Esophagus squamous epithelium (tissue), 5 donors: Measurements from ENCODE around the gene METTL1. TPM values are rescaled to one million over a fixed set of nuclear protein-coding genes. Genes with fewer than 3 reads are reported as not detected.
"Not testable (repeated sequence)": the region's sequence is repeated elsewhere in the genome, so short reads cannot be mapped to it uniquely, and the experiment has no call there.

ENCODE experiments used
- DNase-seq: peaks from one replicate; lab custom pipeline; 2025; lab: John Stamatoyannopoulos, UW
- H3K27ac ChIP-seq, 4 donors: fragments of 200-600 bp; sonication (generic); one replicate each; pipeline ENCODE4 v1.5.1; 2016 to 2019; ENCODE audit warnings: mild to moderate bottlenecking in 1 of 4
- H3K27me3 ChIP-seq, 4 donors: fragments of 200-600 bp; sonication (generic); 1 replicate in 3 of 4; 2 replicates in 1 of 4; pipeline versions ENCODE4 v1.5.1 to v1.6.0; 2017 to 2021; ENCODE audit warnings: antibody characterized with exemption in 1 of 4
- H3K36me3 ChIP-seq, 3 donors: fragments of 200-600 bp; sonication (generic); one replicate each; pipeline ENCODE4 v1.5.1; 2016 to 2019
- H3K4me1 ChIP-seq, 3 donors: fragments of 200-600 bp; sonication (generic); one replicate each; pipeline ENCODE4 v1.5.1; 2017 to 2019
- H3K4me3 ChIP-seq, 4 donors: fragments of 200-600 bp; sonication (generic); 1 replicate in 3 of 4; 2 replicates in 1 of 4; pipeline ENCODE4 v1.5.1; 2016 to 2019; ENCODE audit warnings: mild to moderate bottlenecking in 2 of 4, moderate library complexity in 1 of 4
- H3K9me3 ChIP-seq, 3 donors: fragments of 200-600 bp; sonication (generic); one replicate each; pipeline ENCODE4 v1.5.1; 2016 to 2019
- POLR2A ChIP-seq, 4 donors: fragments of 450-650 bp; IDR thresholded peaks; one replicate each; pipeline ENCODE4 v1.6.1; 2017; ENCODE audit warnings: antibody characterized with exemption in 4 of 4, mild to moderate bottlenecking in 4 of 4, moderate library complexity in 3 of 4
- WGBS, 2 donors: methylation state at CpG; one replicate each; pipeline ENCODE4 v1.1.5; 2018; 5-methylcytosine and 5-hydroxymethylcytosine counted together
- intact Hi-C: fragments of 100-400 bp; cut with DNase I; formaldehyde crosslinking; loops from one replicate; pipeline ENCODE4 v1.15.0; 2022
- total RNA-seq, 4 donors: library from RNA; depleted of rRNA; stranded (reverse); fragments of >200 nt; gene quantifications; one replicate each; pipeline ENCODE4 v1.1.0, GENCODE V29; 2016
- TF ChIP-seq, protein P1 (sequence below), 6 experiments: fragments of 450-650 bp in 4 of 6; fragments of 200-600 bp in 2 of 6; sonication (generic) in 2 of 6; IDR thresholded peaks; one replicate each; pipeline ENCODE4 v1.5.1; 2016 to 2019; ENCODE audit warnings: antibody characterized with exemption in 6 of 6, mild to moderate bottlenecking in 4 of 6, moderate library complexity in 4 of 6
- donor health status: DM: yes; HTN: yes; CAD: no.

METTL1 gene
- total RNA-seq, result 10 to 100 TPM in 3 of 4 donors, 1 to 10 TPM in 1; 6.7 to 16.8 (median 11.8) TPM

- peaks cover 12 to 31% (median 17%) of the 10 kb centered on the region in 3 donors for H3K4me1 ChIP-seq
- 1 to 5% methylated on average over 4 to 15 of the region's 28 CpGs for WGBS, 2 donors
Observed at GRCh38 chr12:57771873-57772428, at the start of gene METTL1. TSS of gene METTL1 (minus strand) at chr12:57772105. CDS start at chr12:57772083, 22 bp downstream.

DNA sequence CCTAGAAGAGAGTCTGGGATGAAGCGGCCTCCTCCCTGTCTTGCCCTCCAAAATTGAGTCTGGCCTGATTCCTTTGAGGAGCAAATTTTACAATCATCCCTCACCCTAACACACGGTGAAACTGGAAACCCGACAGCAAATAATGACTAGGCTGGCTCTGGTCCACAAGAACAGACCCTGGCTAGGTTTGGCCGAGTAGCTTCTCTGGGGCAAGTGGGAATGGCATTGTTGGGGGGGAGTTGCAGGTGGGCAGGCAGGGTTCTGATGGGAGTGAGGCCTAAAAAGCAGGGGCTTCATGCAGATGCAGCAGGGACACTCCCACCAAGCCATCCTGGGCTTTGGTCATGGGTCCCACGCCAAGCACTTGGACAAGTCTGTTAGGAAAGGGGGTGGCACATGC, 49.1 kb upstream of the METTL1 start:
- peak overlapping the region in 2 of 4 donors; percentile 9 to 17 for H3K27ac ChIP-seq
- intact Hi-C loops, DNase-seq, H3K9me3 ChIP-seq, H3K27me3 ChIP-seq, H3K4me3 ChIP-seq: not testable (repeated sequence)
- peaks cover 0 to 74% (median 13%) of the 10 kb centered on the region in 3 donors for H3K4me1 ChIP-seq
- WGBS, 2 donors, result 82% methylated on average over 3 of the region's 5 CpGs; no CpG with 5 or more reads in 1 of the 2 donors
- H3K36me3 ChIP-seq, result peaks cover 41 to 79% (median 41%) of the 10 kb centered on the region in 3 donors

More at GRCh38 chr12:57771873-57772428, at the start of gene METTL1:
- intact Hi-C loops, result no loop called here
- DNase-seq, result peak; percentile 67
- Histone ChIP-seq H3K4me3 (peak within 1 kb of the TSS; percentile 87 to 95 (median 88)), H3K9me3 (no peaks in the 10 kb centered on the region), H3K27me3 (peaks cover 0 to 5% (median 0%) of the 10 kb centered on the region in 4 donors), H3K36me3 (peaks cover 0 to 58% (median 5%) of the 10 kb centered on the region in 3 donors), H3K27ac (peak within 1 kb of the TSS; percentile 95 to 98 (median 96))
- peak in 3 of 4 donors; percentile 41 to 64 (median 55) for TF ChIP-seq POLR2A (IDR thresholded peaks at IDR 0.05)
- TF ChIP-seq, protein P1, sequence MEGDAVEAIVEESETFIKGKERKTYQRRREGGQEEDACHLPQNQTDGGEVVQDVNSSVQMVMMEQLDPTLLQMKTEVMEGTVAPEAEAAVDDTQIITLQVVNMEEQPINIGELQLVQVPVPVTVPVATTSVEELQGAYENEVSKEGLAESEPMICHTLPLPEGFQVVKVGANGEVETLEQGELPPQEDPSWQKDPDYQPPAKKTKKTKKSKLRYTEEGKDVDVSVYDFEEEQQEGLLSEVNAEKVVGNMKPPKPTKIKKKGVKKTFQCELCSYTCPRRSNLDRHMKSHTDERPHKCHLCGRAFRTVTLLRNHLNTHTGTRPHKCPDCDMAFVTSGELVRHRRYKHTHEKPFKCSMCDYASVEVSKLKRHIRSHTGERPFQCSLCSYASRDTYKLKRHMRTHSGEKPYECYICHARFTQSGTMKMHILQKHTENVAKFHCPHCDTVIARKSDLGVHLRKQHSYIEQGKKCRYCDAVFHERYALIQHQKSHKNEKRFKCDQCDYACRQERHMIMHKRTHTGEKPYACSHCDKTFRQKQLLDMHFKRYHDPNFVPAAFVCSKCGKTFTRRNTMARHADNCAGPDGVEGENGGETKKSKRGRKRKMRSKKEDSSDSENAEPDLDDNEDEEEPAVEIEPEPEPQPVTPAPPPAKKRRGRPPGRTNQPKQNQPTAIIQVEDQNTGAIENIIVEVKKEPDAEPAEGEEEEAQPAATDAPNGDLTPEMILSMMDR (IDR thresholded peaks at IDR 0.05), result peak in 1 of 6 experiments; percentile 50

DNA sequence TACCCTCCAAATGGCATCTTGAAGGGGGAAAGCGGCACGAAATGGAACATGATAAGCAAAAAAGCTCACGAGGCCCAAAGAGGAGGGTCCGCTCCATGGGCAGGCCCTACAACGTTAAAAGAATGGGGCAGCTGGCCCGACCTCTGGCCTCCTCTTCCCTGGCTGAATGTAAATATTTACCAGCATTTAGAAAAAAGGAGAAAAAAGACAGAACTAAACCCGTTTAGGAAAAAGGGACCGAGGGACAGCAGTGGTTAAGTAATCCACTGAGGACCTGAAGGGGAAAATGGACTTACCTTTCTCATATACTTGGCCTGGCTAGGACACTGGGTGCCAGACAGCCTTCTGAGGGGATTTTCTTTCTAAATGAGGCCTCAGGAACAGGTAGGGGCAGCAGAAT, 48.2 kb upstream of the METTL1 start:
- peaks cover 0 to 82% (median 13%) of the 10 kb centered on the region in 3 donors for H3K4me1 ChIP-seq
- not testable (repeated sequence) for H3K9me3 ChIP-seq

GRCh38 chr12:57817990-57818331, 46.1 kb upstream of the METTL1 start:
- peak overlapping the region in 2 of 4 donors; percentile 27 to 49 for H3K27ac ChIP-seq
- intact Hi-C loops, DNase-seq, H3K27me3 ChIP-seq, H3K9me3 ChIP-seq, H3K4me3 ChIP-seq: not testable (repeated sequence)
- peaks cover 0 to 74% (median 11%) of the 10 kb centered on the region in 3 donors for H3K4me1 ChIP-seq
- WGBS, 2 donors, result 93 to 100% methylated on average over 2 to 3 of the region's 3 CpGs
- peaks cover 11 to 51% (median 12%) of the 10 kb centered on the region in 3 donors for H3K36me3 ChIP-seq

More for the DNA sequence above, 48.2 kb upstream of the METTL1 start:
- H3K36me3 ChIP-seq, result peaks cover 32 to 70% (median 34%) of the 10 kb centered on the region in 3 donors
- H3K4me3 ChIP-seq, DNase-seq, H3K27me3 ChIP-seq, H3K27ac ChIP-seq, intact Hi-C loops: not testable (repeated sequence)
- WGBS, 2 donors, result 56 to 65% methylated on average over 8 of the region's 8 CpGs

GRCh38 chr12:57817261-57817989, 45.5 kb upstream of the METTL1 start:
- Histone ChIP-seq H3K27me3 (no peaks in the 10 kb centered on the region), H3K27ac (peak overlapping the region in 2 of 4 donors; percentile 27 to 49), H3K36me3 (peaks cover 5 to 51% (median 7%) of the 10 kb centered on the region in 3 donors), H3K4me3 (no peak overlapping the region), H3K9me3 (no peaks in the 10 kb centered on the region), H3K4me1 (peaks cover 0 to 69% (median 7%) of the 10 kb centered on the region in 3 donors)
- TF ChIP-seq, protein P1 (IDR thresholded peaks at IDR 0.05), result no peak
- TF ChIP-seq POLR2A (IDR thresholded peaks at IDR 0.05), result no peak
- no peak for DNase-seq
- WGBS, 2 donors, result 65 to 83% methylated on average over 6 to 7 of the region's 8 CpGs
- intact Hi-C loops, result no loop called here

DNA sequence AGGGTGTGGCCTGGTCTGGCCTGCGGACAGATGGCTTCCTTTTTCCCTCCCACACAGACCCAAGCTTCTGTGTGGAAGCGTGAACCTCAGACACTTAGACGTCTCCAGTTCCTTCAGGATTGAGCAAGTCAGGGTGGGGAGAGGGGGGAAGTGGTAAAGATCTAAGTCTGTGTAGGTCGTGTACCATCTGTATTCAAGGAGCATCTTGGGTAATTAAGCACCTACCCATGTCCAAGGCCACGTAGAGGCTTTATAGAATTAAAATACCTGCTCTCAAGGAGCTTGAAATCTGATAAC, 44.9 kb upstream of the METTL1 start:
- H3K27me3 ChIP-seq, result no peaks in the 10 kb centered on the region
- 38 to 43% methylated on average over 4 to 5 of the region's 5 CpGs for WGBS, 2 donors
- no peaks in the 10 kb centered on the region for H3K9me3 ChIP-seq
- peaks cover 0 to 51% (median under 1%) of the 10 kb centered on the region in 3 donors for H3K36me3 ChIP-seq
- peaks cover 0 to 64% (median 7%) of the 10 kb centered on the region in 3 donors for H3K4me1 ChIP-seq
- intact Hi-C loops, result no loop called here
- peak overlapping the region in 2 of 4 donors; percentile 27 to 49 for H3K27ac ChIP-seq
- no peak for DNase-seq
- no peak overlapping the region for H3K4me3 ChIP-seq
- TF ChIP-seq POLR2A (IDR thresholded peaks at IDR 0.05), result no peak
- TF ChIP-seq, protein P1 (IDR thresholded peaks at IDR 0.05), result no peak
